Uterus (tissue), 2 donors: Measurements from ENCODE around the gene SLC22A8.

ENCODE experiments used
- CTCF ChIP-seq, 4 experiments: fragments of 200-600 bp in 2 of 4; fragments of 450-650 bp in 2 of 4; sonication (generic) in 2 of 4; IDR thresholded peaks; one replicate each; pipeline ENCODE4 v1.5.1; 2016 to 2019; ENCODE audit warnings: antibody characterized with exemption in 4 of 4, mild to moderate bottlenecking in 2 of 4, moderate library complexity in 1 of 4
- POLR2A ChIP-seq, 2 donors: fragments of 450-650 bp; IDR thresholded peaks; one replicate each; pipeline ENCODE4 v1.6.1; 2016; ENCODE audit warnings: antibody characterized with exemption in 2 of 2, mild to moderate bottlenecking in 1 of 2, moderate library complexity in 1 of 2

- TF ChIP-seq CTCF (IDR thresholded peaks at IDR 0.05) (no peak), POLR2A (IDR thresholded peaks at IDR 0.05) (no peak)
These were observed at the start of gene SLC22A8 for GRCh38 chr11:63015521-63016215.
